ENCODE results near the gene LEPROT.
"Not testable (repeated sequence)": the region's sequence is repeated elsewhere in the genome, so short reads cannot be mapped to it uniquely, and the experiment has no call there.

The LEPROT gene

GRCh38 chr1:65445837-65446236, 25.4 kb downstream of the LEPROT start:
- TF ChIP-seq CTCF (IDR thresholded peaks at IDR 0.05), result no peak
- no peak for DNase-seq
- Mint-ChIP-seq H3K36me3 (ENCODE audit: low read depth) (peaks cover 8% of the 10 kb centered on the region), H3K4me3 (no peak overlapping the region), H3K4me1 (no peaks in the 10 kb centered on the region), H3K9me3 (peaks cover 10% of the 10 kb centered on the region), H3K27me3 (ENCODE audit: low read depth, poor library complexity) (peaks cover 3% of the 10 kb centered on the region), H3K27ac (no peak overlapping the region)

GRCh38 chr1:65449214-65449823, 28.9 kb downstream of the LEPROT start:
- Mint-ChIP-seq H3K27me3 (ENCODE audit: low read depth, poor library complexity) (peaks cover 3% of the 10 kb centered on the region), H3K27ac (no peak overlapping the region), H3K4me1 (no peaks in the 10 kb centered on the region), H3K36me3 (ENCODE audit: low read depth) (no peaks in the 10 kb centered on the region), H3K9me3 (peaks cover 6% of the 10 kb centered on the region), H3K4me3 (no peak overlapping the region)
- TF ChIP-seq CTCF (IDR thresholded peaks at IDR 0.05), result no peak
- no peak for DNase-seq

- Mint-ChIP-seq H3K9me3 (peaks cover 29% of the 10 kb centered on the region), H3K36me3 (ENCODE audit: low read depth) (peaks cover 21% of the 10 kb centered on the region)
- not testable (repeated sequence) for DNase-seq; H3K4me1 Mint-ChIP-seq; H3K27ac Mint-ChIP-seq; H3K4me3 Mint-ChIP-seq; H3K27me3 Mint-ChIP-seq (ENCODE audit: low read depth, poor library complexity)
Observed at GRCh38 chr1:65455678-65456077, 35.2 kb downstream of the LEPROT start.

- Mint-ChIP-seq H3K4me1 (peaks cover 6% of the 10 kb centered on the region), H3K9me3 (peaks cover 29% of the 10 kb centered on the region), H3K27me3 (ENCODE audit: low read depth, poor library complexity) (no peaks in the 10 kb centered on the region), H3K27ac (no peak overlapping the region), H3K4me3 (no peak overlapping the region), H3K36me3 (ENCODE audit: low read depth) (peaks cover 21% of the 10 kb centered on the region)
- no peak for TF ChIP-seq CTCF (IDR thresholded peaks at IDR 0.05)
- no peak for DNase-seq
Observed at GRCh38 chr1:65456481-65456880, 36.0 kb downstream of the LEPROT start.

- DNase-seq, result no peak
- Mint-ChIP-seq H3K4me3 (no peak overlapping the region), H3K4me1 (peaks cover 6% of the 10 kb centered on the region), H3K9me3 (peaks cover 37% of the 10 kb centered on the region), H3K27me3 (ENCODE audit: low read depth, poor library complexity) (no peaks in the 10 kb centered on the region), H3K27ac (no peak overlapping the region), H3K36me3 (ENCODE audit: low read depth) (peaks cover 21% of the 10 kb centered on the region)
- TF ChIP-seq CTCF (IDR thresholded peaks at IDR 0.05), result no peak
Observed at GRCh38 chr1:65457868-65458267, 37.4 kb downstream of the LEPROT start.

- Mint-ChIP-seq H3K27ac (no peak overlapping the region), H3K36me3 (ENCODE audit: low read depth) (peaks cover 25% of the 10 kb centered on the region)
- TF ChIP-seq CTCF (IDR thresholded peaks at IDR 0.05), result no peak
Observed at GRCh38 chr1:65458730-65459396, 38.4 kb downstream of the LEPROT start.

More at GRCh38 chr1:65458730-65459396, 38.4 kb downstream of the LEPROT start:
- DNase-seq, result no peak
- no peak overlapping the region for H3K4me3 Mint-ChIP-seq
- peaks cover 41% of the 10 kb centered on the region for H3K9me3 Mint-ChIP-seq
- peaks cover 6% of the 10 kb centered on the region for H3K4me1 Mint-ChIP-seq
- peaks cover 3% of the 10 kb centered on the region for H3K27me3 Mint-ChIP-seq (ENCODE audit: low read depth, poor library complexity)

Measured in nephron progenitor cell (in vitro differentiated cells).